UCSD-AML1 (cell line): ENCODE results near the gene NIN.
A peak's percentile ranks its signal among the peaks of the same experiment; 100 is the strongest.

ENCODE experiments used
- DNase-seq: peaks from one replicate; lab custom pipeline; 2025; ENCODE audit not compliant: unreplicated experiment; lab: John Stamatoyannopoulos, UW

The NIN gene, protein sequence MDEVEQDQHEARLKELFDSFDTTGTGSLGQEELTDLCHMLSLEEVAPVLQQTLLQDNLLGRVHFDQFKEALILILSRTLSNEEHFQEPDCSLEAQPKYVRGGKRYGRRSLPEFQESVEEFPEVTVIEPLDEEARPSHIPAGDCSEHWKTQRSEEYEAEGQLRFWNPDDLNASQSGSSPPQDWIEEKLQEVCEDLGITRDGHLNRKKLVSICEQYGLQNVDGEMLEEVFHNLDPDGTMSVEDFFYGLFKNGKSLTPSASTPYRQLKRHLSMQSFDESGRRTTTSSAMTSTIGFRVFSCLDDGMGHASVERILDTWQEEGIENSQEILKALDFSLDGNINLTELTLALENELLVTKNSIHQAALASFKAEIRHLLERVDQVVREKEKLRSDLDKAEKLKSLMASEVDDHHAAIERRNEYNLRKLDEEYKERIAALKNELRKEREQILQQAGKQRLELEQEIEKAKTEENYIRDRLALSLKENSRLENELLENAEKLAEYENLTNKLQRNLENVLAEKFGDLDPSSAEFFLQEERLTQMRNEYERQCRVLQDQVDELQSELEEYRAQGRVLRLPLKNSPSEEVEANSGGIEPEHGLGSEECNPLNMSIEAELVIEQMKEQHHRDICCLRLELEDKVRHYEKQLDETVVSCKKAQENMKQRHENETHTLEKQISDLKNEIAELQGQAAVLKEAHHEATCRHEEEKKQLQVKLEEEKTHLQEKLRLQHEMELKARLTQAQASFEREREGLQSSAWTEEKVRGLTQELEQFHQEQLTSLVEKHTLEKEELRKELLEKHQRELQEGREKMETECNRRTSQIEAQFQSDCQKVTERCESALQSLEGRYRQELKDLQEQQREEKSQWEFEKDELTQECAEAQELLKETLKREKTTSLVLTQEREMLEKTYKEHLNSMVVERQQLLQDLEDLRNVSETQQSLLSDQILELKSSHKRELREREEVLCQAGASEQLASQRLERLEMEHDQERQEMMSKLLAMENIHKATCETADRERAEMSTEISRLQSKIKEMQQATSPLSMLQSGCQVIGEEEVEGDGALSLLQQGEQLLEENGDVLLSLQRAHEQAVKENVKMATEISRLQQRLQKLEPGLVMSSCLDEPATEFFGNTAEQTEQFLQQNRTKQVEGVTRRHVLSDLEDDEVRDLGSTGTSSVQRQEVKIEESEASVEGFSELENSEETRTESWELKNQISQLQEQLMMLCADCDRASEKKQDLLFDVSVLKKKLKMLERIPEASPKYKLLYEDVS (N-terminal part only)

DNA sequence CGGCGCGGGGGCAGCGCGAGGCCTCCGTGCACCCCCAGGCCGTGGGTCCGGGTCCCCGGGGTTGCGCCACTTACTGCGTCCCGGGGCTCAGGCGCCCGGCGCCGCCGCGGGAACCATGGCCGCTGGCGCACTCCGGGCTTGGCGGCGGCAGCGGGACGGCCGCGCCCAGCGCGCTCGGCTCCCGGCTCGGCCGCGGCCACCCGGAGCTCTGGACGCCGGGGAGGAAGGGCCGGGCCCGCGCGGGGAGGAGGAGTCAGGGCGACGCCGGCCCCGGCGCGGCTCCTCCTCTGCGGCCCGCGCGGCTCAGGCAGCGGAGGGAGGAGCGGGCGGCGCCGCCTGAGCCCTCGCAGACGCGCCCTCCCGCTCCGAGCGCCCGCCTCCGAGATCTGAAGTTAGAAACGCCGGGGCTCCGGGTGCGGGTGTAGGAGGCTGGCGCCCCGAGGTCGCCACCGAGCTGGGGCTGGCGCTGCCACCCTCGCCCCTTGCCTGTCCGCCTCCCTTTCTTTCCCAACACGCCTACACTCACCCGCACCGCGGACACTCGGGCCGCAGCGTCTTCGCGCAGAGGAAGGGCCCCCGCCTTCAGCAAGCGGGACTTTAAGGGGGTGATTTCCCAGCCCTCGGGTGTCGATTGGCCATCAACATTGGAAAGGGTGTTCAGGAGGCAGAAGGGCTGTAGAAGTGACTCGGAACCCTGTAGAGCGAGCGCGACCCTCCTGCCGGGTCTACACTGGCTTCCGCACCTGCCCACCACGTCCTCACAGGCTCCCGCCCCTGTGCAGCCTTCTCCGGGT lies at the start of gene NIN:
TSS of gene NIN (minus strand) at position 231 of the 794 bp plus-strand sequence. CDS start 9,106 bp downstream, outside the sequence.
- peak; percentile 85 for DNase-seq

DNA sequence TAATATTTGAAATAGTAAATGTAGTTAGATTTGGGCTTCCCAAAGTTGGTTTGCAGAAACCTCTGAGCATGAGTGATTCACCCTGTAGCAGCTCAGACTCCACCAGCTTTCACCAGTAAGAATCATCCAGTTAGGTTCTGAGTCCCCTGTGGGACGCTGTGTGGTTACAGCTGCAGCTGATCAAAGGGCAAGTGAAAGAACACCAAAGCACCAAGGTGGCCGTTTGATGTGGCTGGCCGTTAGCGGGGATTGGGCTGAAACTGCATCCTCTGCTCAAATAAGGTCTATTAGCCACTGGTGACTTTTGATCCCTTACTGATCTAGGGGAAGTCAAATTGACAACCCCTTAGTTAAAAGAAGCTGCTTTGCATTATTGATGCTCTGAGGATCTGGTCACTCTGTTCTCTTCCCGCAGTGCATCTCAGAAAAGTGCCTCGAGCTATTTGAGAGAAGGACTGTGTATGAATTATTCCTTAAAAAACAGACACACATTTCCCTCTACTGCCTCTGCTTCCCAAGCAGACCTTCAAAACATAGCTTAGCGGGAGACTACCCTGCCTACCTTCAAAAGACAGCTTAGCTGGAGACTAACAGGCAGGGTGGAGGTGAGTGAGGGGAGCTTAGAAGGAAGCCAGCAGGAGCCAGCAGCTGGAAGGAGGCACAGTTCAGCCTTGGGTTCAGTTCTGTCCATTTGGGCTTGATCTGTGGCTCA lies 44.6 kb upstream of the NIN start:
- no peak for DNase-seq

DNA sequence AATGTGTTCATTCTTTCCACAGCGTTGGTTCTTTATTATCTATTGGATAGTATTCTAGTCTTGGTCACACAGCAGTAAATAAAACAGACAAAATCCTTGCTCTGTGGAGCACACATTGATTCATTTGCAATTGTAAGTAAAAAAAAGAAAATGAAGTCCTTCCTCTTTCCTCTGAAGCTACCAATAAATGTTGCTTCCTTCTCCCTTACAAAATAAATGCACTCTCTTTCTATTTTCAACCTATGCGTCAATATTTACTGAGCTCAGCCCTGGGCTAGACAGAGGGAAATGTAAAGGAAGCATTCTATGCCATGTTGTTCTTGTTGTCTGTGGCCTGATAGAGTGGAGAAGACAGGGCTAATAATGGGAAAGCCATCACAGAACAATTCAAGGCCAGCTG lies 43.8 kb upstream of the NIN start:
- no peak for DNase-seq

DNA sequence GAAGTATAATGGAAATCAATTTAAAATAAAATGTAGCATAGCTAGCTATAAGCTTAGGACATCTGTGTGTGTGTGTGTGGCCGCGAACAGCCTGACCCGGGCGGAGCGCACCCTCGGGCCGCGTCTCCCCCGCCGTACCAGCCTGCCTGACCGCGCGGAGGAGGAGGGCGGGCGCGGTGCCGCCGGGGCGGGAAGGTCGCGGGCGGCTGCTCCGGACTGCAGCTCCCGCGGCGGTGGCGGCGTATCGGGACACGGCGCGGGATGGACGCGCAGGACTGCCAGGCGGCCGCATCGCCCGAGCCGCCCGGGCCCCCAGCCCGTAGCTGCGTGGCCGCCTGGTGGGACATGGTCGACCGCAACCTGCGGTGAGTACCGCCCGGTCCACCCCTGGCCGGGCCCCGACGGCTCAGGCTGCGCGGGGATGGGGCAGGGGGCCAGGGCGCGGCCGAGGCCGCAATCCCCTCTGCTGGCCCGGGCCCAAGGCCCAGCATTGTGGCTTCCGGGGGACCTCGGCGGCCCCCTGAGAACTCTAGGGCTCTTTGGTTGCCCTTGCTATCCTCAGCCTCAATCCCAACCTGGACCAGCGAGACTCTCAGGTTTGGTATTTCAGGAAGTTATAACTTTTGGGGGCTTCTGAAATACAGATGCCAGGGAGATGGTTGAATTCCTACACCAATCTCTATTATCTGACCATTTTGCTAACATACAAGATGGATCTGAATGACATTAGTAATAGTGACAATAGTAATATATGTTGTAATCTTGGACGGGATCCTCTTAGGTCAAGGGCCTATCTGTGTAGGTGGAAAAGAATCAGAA lies 41.2 kb upstream of the NIN start, which contains the start of gene ABHD12B:
TSS of gene ABHD12B (plus strand) at position 140 of the 819 bp plus-strand sequence. CDS start at position 262, 122 bp downstream.
- DNase-seq = no peak

DNA sequence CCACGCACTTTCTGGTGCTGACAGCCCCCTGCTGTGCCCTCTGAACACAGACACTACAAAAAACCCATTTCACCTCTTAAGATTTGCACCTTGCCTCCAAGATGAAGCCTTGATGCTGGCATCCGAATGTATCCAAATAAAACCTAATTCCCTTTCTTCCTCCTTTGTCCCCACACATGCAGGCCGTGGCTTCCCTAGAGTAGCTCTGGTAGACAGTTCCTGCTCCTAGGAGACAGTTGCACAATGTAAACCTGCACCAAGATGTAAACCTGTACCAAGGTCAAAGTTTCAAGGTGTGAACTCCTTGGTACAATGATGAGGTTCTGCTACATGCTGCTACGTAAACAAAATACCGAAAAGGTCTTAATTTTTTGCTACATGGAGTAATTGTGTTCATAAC lies 40.3 kb upstream of the NIN start:
- DNase-seq = no peak

DNA sequence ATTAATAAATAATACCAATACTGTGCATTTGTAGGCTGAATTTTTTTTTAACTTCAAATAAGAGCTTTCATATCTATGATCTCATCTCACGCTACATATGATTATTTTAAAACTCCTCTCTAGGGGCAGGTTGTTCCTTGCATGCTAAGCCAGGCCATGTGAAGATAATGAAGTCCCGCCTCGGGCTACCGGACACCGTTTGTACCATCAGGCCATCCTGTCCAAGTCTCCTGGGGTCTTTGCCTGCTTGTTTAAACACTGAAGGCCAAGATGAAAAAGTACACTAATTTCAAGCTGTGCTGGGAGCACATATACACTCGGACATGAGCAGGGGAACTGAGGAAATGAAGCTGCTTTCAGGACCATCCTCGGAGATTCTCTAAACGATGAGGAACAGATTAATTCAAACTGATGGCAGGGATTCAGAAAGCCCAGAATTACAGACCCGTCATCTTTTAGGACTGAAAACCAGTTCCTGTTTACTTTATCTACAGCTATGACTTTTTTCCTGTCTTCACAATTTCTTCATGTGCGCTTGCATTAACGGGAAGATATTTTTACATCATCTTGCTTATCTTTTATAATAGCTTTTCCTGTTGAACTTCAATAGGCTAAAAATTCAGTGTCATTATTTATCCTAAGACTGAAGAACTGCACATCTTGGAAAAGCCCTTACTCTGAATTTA lies 34.6 kb upstream of the NIN start:
- DNase-seq = no peak

DNA sequence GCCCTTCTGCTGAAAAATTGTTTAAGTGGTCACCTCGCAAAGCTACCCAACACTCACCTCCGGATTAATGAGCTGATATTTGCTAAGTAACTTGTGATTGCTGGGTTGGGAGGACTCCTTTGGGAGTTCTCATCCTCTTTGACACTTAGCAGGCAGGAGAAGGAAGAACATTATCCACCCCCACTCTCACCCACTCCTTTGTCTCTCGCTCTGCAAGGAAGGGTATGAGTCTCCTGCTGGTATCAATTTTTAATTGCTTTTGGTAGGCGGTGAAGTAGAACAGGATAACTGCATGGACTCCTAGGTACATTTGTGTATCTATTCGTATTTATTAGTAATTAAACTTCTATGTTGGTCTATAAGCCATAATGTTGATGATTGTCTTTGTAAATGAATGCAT lies 34.0 kb upstream of the NIN start:
- DNase-seq = no peak

DNA sequence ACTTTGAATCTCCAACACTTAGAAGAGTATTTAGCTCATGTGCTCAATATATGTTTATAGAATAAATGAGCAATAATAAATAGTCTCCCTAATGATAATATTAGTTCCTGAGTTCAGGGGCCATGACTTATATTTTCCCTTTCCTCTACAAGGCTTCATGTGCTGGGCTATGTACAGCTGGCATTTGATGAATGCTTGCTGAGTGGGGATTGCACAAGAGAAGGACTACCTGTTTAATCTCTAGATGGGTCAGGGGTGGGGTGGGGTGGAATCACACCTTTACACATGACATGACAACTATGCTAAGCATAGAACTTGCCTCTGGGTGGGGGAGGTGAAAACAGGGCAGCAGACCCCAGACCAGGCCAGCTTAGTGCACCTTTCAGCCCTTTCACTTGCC lies 33.3 kb upstream of the NIN start:
- DNase-seq = no peak

DNA sequence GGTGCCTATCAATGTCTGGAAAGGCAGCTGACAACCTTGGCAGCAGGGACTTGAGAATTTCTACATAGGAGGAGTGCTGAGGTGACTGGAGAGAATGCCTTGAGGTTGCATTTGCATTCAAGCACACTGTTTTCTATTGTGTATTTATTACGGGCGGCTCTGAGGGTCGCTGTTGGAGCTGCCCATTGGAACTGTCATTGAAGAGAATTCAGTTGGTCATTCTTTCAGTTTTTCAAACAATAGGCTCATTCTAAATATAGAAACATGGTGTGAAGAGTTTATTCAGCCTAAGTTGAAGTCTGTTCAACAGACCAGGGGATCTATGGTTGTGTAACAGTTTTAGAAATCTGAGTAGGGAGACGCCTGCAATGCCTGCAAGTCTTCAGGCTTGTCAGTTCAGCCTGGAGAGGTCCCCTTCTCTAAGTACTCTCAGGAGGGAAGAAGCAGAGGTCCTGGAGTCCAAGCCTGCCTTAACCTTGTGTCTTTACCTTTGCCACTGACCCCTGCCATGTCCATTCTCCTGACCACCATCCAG lies 31.1 kb upstream of the NIN start:
- DNase-seq = no peak

DNA sequence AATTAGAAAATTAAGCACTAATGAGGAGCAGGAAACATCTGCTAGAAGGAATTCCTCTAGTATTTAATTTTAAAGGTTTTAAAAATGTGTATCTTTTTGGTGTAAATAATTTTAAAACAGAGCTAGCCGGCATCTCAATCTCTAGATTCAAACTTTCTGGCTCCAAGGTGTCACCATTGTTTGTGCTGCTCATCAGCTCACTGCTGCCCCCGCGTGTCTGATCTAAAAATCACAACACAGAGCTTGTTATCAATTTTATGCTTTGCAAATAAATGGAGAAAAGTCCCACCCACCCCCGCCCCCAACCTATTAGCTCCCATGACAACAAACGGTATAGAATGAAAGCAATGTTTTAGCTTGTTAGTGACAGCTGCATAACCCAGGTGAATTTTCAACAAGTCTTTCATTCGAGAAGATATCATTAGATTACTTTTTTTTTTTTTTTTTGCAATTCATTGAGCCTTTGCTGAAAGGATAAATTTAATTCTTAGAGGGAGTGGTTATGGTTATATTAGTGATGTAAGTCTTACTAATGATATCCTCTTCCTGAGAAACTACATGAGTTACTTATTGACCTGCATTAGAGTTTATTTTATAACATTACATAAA lies 29.6 kb upstream of the NIN start:
- peak; percentile 81 for DNase-seq

DNA sequence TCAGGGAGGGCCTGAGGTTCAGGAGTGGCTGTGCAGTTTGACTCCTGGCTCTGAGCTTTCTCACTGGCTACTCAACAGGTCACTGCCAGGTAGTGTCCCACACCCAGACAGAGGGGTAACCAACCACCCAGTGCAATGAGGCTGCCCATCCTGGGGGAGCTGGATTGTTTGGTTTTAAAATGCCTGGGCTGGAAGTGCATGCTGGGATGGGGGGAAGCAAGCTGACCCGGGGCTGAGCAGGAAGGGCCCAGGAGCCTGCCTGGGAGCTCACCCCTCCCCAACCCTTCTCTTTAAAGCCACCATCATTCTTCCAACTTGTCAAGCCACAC lies 28.3 kb upstream of the NIN start:
- DNase-seq = no peak

DNA sequence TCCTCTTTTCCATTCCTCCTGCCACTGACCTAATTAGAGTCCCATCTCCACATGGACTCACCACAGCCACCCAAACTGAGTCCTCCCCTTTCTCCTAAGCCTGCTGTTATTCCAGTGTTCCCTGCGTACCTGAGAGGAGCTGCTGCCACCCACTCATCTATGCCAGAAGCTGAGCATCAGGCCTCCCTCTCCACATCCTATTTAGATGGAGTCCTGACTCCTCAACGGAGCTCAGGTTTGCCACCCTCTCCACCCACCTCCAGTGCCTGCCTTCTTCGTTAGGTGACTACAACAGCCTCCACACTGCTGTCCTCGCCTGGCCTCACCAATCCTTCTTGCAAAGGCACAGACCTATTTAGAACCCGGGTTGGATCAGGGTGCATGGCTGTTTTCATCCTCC lies 25.7 kb upstream of the NIN start:
- DNase-seq = no peak

DNA sequence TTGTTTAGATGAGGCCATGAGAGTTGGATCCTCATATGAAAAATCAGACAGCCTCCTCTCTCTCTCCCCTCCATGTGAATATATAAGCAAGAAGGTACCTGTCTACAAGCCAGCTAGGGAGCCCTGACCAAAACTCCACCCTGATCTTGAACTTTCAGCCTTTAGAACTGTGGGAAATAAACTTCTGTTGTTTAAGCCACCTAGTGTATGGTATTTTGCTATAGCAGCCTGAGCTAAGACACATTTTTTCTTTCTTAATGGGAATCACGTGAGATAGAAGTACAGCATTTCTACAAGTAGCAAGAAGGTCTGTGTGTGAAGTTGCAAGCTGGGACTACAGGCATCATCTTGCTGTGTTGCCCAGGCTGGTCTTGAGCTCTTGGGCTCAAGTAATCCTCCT lies 24.6 kb upstream of the NIN start:
- no peak for DNase-seq

DNA sequence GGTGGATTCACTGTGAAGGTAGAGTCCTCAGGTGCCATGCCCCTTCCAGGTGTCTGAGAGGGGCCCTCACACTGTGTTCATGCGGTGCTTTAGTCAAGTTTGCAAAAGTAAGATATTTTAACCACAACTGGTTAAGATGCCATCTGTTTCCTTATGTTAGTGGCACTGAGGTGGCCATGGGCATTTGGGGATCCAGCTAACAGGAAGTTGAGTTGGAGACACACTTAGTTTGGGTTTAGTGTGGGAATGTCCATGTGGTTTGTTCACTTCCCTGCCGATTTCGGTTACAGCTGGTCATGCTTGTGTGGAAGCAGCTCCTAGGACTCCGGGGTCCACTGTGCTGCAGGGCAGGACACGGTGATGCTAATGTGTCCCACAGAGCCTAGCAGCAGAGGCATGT lies 23.6 kb upstream of the NIN start:
- DNase-seq = peak; percentile 49

DNA sequence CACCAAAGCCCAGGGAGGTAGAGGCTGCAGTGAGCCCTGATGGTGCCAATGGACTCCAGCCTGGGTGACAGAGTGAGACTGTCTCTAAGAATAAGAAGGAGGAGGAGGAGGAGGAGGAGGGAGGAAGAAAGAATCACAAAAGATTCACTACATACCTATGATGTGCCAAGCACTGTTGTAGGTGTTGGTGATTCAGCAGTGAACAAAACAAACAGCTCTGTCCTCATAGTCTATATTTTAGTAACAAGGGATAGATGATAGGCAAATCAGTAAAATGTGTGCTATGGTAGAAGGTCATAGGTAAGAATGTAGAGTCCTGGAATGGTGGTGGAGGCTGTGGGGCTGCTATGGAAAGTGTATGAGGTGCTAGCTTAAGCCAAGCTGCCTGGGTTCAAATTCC lies 22.9 kb upstream of the NIN start:
- no peak for DNase-seq

DNA sequence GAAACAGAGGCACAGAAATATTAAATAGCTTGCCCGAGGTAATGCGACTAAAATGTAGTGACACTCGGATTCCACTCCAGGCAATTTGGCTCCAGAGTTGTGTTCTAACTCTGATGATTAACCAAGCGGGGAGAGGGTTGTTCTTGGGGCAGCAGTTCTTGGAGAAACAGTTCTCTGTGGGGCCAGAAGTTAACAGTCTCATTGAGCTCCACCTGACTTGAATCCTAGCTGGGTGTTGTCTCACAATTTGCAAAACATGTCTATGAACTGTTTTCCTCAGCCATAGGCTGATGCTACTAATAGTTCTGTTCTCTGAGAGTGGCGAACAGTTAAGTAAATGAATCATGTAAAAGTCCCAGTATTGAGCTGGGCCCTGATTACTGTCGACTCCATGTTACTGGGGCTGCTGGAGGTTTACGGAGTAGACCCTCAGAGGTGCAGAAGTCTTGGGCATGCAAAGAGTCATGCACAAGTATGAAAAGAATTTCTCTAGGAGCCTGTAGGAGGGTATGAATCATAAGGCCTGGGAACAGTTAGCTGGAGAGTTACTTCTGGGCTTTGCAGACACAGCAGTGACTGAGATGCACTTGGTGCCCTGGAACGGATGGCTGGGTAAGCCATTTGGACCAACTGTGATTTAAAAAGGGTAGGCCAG lies 15.4 kb upstream of the NIN start:
- no peak for DNase-seq

DNA sequence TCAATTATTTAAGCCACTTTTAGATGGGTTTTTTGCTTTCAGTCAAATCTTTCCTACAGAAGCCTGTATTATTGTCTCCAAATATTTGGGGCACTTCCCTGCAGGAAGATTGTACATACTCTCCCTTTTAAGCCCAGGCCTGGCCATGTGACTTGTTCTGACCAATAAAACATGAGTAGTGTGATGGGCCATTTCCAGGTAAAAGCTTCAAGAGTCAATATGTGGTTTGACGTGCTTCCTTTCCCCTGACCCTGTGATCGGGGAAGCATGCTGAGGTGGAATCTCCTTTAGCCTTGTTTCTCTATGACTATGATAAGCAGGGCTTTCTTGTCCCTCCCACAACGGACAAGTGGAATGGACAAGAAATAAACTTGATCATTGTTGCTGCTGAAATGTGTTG lies 14.2 kb upstream of the NIN start:
- DNase-seq = no peak
